GM03348 (cell line): ENCODE data around the gene CELA3A.
"Not testable (repeated sequence)": the region's sequence is repeated elsewhere in the genome, so short reads cannot be mapped to it uniquely, and the experiment has no call there.

Experiments
- DNase-seq: peaks from one replicate; pipeline ENCODE4 v3.0.0; 2012; ENCODE audit warnings: low spot score

The CELA3A gene, protein sequence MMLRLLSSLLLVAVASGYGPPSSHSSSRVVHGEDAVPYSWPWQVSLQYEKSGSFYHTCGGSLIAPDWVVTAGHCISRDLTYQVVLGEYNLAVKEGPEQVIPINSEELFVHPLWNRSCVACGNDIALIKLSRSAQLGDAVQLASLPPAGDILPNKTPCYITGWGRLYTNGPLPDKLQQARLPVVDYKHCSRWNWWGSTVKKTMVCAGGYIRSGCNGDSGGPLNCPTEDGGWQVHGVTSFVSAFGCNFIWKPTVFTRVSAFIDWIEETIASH

DNA sequence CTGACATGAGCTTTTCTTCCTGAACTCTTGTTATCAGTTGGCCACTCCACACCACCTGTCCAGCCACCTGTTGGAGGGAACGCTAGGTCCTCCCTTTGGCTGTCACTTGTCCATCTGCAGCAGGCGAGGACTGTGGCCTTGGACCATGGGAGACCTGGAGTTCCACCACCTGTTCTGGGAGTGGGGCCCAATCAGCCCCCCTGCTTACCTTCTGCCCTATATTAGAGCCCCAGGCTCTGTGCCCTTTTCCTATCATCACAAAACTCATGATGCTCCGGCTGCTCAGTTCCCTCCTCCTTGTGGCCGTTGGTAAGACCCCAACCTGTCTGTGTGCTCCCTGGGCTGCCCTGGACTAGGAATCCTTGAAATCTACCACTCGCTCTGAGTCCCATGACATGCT, at the start of gene CELA3A:
Gene CELA3A, plus strand, starts transcription at position 249 of the 400 bp plus-strand sequence. Its CDS starts 18 bp downstream, at position 267.
- no peak for DNase-seq

DNA sequence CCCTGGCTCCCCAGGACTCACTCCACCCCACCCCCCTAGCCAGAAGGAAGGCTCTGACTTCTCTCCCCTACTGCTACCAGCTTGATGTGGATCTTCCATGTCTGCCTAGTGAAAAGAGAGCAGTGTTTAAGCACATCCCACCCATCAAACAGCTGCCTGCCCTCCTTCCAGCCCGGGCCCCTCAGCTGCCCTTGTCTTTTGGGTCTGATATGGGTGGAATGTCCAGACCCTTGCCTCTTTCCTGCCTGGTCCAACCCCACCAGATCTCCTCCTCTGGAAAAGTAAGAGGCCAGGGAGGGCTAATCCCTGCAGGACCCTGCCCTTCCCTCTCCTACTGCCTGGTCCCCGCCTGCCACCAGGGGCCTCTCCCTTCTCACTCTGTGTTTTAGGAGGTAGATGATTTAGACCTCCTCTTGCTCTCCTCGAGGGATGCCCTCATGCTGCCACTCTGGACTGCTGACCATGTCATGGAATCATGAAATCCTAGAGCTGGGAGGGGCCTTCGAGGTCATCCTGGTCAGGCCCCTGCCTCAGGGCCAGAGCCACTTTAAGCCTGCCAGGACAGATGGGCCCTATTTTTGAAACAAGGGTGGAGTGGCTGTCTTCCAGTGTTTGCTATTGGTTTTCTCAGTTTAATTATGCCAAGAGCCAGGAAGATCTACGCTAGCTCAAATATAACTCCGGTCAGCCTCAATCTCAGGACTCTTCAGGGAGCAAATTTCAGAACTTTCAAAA, 48.5 kb upstream of the CELA3A start:
- DNase-seq = no peak

DNA sequence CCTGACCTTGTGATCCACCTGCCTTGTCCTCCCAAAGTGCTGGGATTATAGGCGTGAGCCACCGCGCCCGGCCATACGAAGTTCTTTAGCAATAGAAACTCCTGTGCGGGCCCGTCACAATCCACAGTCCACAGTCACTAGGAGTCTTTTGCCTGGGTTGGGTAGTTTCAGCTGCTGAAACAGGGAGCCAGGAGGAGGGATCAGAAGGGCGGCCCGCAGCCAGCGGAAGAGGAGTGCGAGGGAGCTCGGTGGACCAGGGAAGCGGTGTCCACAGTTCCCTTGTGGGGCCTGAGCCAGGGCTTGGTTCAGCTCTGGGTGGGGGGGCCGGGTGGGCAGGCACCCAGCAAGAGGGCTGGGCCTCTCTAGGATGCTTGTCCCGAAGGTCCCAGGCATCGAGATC, 46.4 kb upstream of the CELA3A start:
- DNase-seq = no peak

DNA sequence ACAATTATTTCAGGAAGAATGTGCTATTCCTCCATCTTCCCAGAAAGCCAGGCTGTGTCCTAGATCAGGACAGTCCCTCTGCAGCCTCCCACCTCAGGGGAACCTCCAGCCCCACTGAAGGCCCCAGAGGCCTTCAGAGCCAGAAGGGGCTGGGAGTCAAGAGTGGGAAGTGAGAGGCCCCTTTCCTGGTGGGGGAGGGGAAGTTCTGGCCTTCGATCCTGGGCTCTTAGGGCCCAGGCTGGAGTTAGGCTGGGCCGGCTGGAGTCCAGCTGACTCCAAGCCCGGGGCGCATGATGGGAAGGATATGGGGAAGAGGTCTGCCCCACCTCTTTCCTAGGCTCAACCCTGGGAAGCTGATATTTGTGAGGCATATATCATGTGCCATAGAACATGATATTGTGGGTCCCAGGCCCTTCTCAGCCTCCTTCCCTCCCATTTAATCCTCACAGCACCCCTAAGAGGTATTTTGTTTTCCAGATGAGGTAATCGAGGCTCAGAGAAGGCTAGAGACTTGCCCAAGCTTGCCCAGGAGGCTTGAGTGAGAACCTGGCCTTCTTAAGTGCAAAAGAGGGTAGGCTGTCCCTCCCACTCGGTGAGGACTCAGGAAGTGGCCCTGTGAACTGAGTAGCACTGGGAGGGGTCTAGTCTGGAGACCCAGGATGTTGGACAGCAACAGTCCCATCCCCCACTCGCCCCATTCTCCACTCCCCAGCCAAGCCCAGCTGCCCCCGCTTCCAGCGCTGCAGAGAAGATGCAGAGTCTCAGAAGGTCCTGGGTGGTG, 45.8 kb upstream of the CELA3A start:
- no peak for DNase-seq

DNA sequence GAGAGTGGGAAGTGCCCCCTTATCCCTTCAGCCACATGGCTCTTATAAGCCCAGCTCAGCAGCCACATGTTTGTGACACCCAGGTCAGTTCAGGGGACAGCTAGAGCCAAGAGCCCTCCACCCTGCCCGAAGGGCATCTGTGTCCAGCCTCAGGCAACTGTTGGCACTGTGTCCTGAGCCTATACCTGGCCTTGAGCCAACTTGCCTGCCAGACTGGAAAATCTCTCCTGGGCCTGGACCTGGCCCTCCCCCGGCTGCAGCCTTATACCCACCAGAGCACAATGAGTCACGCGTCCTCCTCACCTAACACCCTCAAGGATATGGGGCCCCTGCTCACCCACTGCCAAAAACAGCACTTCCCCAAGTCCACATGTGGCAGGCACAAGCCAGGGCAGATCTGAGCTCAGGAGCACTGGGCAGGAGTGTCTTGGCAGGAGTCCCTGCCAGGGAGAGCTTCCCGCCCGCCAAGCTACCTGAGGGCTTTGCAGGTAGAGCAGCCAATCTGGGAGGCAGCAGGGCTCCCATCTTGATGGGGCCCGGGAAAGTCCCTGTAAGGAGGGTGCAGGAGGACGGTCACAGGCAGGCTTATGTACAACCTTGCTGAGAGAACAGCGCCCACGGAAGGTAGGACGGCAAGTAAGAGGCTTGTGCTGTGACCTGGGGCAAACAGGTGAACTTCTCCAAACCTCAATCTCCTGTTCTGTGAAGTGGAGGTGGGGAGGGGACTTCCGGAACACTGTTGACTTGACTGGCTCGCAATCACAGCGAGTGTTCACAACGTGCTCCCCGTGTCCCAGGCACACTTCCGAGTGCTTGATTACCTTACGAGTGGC, 44.5 kb upstream of the CELA3A start:
- DNase-seq = no peak

DNA sequence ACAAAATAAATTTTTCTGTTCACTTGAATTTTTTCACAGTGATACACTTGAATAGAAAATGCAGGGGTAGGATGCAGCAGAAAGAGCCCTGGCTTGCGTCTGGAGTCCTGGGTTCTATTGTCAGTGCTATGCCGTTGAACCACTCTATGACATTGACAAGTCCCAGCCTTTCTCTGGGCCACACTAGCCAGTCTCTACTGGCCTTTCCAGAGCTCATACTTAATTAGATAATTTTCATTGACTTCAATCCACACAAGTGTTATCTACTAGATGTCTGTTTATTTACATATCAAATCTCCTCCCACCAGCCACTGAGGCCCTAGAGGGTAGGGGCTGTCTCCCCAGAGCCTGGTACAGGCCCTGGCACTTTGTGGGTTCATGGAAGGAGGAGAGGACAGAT, 40.1 kb upstream of the CELA3A start:
- no peak for DNase-seq

DNA sequence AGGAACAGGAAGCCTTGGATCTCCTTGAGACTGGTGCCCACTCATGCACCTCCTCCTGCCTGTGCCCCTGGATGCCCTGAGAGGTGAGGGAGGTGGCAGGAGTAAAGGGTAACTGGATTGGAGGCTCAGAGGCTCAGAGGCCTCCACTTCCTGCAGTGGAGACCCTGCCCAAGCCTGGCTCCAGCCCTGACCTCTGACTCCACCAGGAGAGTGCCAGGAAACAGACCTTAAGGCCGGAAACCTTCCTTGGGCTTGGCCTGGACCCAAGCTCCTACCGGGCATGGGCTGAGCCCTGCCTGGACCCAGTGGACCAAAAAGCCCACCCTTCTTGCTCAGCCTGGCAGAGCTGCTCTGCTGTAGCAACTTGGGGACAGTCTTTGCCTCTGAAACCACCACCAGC, 39.7 kb upstream of the CELA3A start:
- no peak for DNase-seq

DNA sequence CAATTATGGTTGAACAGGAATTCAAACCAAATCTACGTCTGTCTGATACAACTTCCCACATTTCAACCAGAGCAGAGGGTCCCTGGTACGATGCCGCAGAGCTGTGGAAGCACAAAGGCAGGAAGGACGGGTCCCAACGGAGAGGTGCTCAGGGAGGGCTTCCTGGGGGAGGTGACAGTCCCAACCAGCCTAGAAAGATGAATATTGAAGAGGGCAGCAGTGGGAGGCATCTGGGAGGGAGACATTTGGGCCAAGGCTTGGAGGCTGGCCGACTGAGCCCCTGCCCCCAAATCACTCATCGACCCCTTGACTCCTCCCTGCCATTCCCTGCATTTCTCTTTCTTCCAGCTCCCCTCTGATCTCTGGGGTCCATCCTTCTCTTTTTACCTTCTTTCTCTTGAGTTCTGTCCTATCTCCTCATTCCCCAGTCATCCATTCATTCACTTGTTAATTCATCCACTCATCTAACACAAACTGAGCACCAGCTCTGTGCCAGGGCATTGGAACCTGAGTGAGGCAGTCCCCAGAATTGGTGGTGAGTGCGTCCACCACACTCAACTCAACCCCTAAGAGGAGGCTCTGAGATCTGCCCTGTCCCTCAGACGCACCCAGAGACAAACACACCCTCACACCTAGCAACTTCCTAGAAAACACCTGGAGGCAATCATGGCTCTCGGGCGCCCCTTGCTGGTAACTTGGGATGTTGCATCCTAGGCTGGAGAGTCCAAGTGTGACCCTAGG, 37.8 kb upstream of the CELA3A start:
- DNase-seq = peak; percentile 87

DNA sequence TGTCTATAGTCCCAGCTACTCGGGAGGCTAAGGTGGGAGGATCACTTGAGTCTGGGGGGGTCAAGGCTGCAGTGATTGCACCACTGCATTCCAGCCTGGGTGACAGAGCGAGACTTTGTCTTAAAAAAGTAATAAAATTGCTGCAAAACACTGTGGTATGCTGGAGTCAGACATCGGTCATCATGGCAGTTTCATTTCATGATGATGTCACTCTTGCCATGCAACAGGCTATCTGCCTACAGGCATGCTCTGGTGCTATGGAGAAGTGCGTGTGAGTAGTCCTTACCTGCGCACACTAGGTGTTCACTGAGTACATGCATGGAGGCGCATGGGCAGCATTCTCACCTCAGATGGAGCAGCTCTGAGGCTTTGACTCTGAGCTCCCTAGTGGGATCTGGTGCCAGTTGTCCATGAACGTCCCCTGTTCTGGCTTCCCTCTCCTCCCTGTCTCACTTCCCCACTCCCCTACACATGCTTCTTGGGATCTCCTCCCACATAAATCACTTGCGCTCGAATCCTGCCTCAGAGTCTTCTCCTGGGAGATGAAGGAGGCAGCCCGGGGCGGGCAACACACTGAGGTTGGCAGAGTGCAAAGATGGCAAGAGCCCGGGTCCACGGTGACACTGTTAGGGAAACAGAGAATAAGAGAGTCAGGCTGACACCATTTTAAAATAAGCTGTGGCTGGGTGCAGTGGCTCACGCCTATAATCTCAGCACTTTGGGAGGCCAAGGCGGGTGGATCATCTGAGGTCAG, 35.0 kb upstream of the CELA3A start:
- peak; percentile 65 for DNase-seq

DNA sequence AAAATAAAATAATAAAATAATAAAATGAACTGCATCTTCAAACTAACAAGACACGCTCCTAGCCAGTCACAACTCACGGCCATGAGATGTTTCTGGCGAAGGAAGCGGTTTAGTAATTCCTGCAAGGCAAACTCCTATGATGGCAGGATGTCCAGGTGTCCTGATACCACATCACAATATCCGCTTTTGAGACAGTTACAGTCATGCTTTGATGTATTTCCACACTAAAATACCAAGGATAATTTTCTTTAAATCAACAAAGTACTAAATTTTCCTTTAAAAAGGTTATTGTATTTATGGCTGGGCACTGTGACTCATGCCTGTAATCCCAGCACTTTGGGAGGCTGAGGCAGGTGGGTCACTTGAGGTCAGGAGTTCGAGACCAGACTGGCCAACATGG, 34.2 kb upstream of the CELA3A start:
- DNase-seq = not testable (repeated sequence)

DNA sequence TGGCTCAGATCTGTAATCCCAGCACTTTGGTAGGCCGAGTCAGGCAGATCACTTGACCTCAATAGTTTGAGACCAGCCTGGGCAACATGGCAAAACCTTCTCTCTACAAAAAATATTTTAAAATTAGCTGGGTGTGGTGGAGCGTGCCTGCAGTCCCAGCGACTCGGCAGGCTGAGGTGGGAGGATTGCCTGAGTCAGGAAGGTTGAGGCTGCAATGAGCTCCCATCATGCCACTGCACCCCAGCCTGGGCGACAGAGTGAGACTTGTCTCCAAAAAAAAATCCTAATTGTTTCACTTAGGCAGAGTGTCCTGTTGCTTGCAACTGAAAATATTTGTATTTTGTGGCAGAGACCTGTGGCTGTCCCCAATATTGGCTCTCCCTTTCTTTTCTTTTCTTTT, 32.4 kb upstream of the CELA3A start:
- DNase-seq = not testable (repeated sequence)

DNA sequence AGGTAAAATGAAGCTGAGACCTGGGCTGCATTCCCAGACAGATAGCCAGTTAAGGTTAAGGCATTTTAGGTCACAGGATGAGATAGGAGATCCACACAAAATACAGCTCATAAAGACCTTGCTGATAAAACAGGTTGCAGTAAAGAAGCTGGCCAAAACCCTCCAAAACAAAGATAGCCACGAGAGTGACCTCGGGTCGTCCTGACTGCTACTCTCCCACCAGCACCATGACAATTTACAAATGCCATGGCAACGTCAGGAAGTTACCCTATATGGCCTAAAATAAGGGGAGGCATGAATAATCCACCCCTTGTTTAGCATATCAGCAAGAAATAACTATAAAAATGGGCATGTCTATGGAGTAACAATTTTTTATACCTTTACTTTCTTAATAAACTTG, 30.9 kb upstream of the CELA3A start:
- not testable (repeated sequence) for DNase-seq

DNA sequence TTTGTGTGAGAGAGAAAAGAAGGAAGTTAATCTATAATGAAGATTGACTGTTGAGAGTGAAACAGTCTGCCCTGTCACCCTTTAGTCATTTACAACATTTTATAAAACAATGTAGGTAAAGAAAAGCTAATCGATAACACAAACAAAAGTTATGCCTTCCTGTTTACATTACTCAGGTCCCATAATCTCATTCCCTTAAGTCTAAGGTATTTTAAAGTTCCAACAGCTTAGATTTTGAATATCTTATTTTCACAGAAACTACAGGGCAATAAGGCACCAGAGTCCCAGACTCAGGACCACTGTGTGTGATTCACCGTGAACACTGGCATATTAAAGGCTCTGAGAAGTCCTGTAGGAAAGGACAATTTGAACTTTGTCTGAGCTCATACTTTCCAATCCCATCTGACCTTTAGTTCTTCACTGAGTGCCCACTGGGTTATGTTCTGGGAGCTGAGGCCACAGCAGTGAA, 28.4 kb upstream of the CELA3A start:
- DNase-seq = not testable (repeated sequence)

DNA sequence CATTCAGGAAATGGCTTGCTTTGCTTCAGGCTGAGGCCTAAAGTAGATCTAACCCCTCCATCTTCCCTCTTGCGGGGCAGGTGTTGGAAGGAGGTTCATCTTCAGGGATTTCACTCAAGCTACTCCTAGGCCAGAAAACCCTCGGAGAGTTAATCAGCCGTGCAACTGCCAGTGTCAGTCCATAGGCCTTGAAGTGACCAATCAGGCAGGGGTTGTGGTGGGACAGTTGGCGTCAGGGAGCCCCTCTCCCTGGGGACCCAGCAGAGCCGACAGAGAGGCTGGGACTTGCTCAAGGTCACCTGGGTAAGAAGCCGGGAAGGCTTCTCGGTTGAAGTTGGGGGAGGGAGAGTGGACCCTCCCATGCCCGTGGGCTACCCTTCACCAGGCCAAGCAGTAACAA, 27.5 kb upstream of the CELA3A start:
- not testable (repeated sequence) for DNase-seq

DNA sequence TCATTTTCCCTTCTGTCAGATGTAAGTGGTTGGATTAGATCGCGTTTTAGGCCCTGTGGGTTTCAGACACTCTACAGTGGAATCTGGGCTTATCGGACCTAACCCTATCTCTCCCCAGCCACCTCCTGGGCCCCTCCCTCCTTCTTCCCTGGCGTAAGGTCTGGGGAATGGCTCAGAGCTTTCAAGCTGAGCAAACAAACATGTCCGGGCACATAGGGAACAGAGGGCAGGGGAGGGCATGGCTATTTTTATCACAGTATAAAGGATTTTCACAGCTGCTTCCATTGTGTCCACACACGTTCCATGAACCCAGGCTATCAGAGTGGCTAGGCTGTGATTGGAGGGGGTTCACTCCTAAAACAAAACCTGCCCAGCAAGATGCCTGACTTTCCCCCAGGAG, 26.8 kb upstream of the CELA3A start:
- not testable (repeated sequence) for DNase-seq

DNA sequence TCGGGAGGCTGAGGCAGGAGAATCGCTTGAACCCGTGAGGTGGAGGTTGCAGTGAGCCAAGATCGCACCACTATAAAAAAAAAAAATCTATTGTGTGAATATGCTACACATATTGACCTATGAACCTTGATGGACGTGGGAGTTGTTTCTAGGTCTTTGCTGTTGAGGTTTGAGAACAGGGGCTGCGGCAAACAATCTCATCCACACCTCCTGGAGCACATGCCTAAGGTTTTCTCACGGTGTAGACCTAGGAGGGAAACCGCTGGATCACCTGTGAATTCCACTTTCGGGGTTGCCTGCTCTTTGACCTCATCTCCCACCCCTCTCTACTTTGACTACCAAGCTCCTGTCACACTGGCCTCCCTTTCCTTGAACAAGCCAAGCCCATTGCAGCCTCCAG, 26.2 kb upstream of the CELA3A start:
- DNase-seq = not testable (repeated sequence)

DNA sequence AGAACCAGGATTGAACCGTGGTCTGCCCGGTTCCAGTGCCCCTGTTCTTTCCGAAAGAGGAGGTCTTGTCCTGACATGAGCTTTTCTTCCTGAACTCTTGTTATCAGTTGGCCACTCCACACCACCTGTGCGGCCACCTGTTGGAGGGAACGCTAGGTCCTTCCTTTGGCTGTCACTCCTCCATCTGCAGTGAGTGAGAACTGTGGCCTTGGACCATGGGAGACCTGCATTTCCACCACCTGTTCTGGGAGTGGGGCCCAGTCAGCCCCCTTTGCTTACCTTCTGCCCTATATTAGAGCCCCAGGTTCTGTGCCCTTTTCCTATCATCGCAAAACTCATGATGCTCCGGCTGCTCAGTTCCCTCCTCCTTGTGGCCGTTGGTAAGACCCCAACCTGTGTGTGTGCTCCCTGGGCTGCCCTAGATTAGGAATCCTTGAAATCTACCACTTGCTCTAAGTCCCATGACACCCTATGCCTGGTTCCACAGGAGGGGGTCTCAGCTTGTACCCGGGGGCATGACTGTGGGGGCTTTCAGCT, 24.7 kb upstream of the CELA3A start, which contains the start of gene CELA3B:
Gene CELA3B, plus strand, starts transcription at position 320 of the 537 bp plus-strand sequence. Its CDS starts 18 bp downstream, at position 338.
- not testable (repeated sequence) for DNase-seq

DNA sequence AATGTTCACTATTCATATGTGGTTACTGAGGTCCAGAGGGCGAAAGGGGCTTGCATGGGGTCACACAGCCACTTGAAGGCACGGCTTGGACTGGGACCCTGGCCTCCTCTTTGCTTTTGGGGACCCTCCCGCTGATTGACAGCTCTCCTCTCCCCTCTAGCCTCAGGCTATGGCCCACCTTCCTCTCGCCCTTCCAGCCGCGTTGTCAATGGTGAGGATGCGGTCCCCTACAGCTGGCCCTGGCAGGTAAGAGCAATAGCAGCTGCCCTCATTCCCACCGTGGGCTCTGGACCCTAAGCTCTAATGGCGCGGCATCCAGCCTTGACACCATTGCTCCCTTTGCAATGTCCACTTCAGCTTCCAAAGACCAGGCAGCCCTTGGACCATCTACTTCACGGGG, 23.2 kb upstream of the CELA3A start:
- DNase-seq = not testable (repeated sequence)

DNA sequence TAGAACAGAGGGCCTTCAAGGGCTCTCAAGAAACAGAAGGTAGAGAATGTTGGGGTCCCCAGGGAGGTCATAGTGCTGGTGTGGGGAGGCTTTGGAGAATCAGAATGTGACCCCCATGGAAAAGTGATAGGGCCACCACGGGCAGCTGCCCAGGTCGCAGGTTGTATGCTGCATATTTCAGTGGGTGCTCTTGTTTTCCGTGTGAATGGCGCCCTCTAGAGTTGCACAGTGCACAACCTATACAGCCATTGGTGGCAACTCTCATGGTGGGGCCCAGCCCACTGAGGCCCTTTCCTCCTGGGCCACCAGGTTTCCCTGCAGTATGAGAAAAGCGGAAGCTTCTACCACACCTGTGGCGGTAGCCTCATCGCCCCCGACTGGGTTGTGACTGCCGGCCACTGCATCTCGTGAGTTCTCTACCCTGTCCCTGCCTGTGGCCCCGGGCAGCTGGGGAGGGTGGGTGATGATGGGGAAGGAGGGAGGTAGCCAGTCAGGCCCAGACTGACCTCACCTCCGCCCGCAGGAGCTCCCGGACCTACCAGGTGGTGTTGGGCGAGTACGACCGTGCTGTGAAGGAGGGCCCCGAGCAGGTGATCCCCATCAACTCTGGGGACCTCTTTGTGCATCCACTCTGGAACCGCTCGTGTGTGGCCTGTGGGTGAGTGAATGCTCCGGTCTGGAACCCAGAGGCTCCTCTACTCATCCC, 20.8 kb upstream of the CELA3A start:
- DNase-seq = not testable (repeated sequence)
